K562 (cell line): Measurements from ENCODE around the gene DNAJC12. TPM values are rescaled to one million over a fixed set of nuclear protein-coding genes. Genes with fewer than 3 reads are reported as not detected.

Source experiments
- CEBPG ChIP-seq, 3 experiments: fragments of 200-800 bp in 1 of 3; sonication (Bioruptor generic) in 1 of 3; sonication (generic) in 1 of 3; formaldehyde crosslinking in 1 of 3; IDR thresholded peaks in 2 of 3; conservative IDR thresholded peaks in 1 of 3; 2 replicates each; pipeline versions ENCODE4 v1.6.1 to v1.8.0; 2016 to 2022; ENCODE audit warnings: missing compliant biosample characterization in 2 of 3, missing genetic modification characterization in 2 of 3, mild to moderate bottlenecking in 1 of 3, missing genetic modification reagents in 1 of 3
- GABPA ChIP-seq: fragments of 200-800 bp; sonication (Bioruptor generic); conservative IDR thresholded peaks from 2 replicates; pipeline ENCODE4 v1.6.1; 2016; ENCODE audit warnings: low read depth, missing genetic modification characterization, missing compliant biosample characterization
- ZNF133 ChIP-seq: fragments of 250-450 bp; sonication (Bioruptor Pico); IDR thresholded peaks from 2 replicates; pipeline ENCODE4 v1.4.0; 2020; ENCODE audit warnings: mild to moderate bottlenecking
- ZNF551 ChIP-seq: fragments of 250-450 bp; sonication (Bioruptor Pico); IDR thresholded peaks from 2 replicates; pipeline ENCODE4 v1.5.0; 2021; ENCODE audit warnings: mild to moderate bottlenecking, moderate library complexity
- ZNF589 ChIP-seq: fragments of 200-800 bp; sonication (Bioruptor generic); IDR thresholded peaks from 2 replicates; pipeline ENCODE4 v1.6.1; 2016; ENCODE audit warnings: low read depth, missing genetic modification characterization, missing compliant biosample characterization
- polyA plus RNA-seq, 8 experiments: library from polyadenylated mRNA; depleted of rRNA in 4 of 8; stranded (reverse) in 5 of 8; unstranded in 3 of 8; fragments of >200 nt; fragmentation: Nextera tagmentation in 2 of 8; fragmentation: Illumina TruSeq in 1 of 8; extraction: Ambion mirVana in 2 of 8; extraction: Trizol in 1 of 8; gene quantifications; 2 replicates each; pipeline versions ENCODE4 v1.2.1 to v1.2.3, GENCODE V29; 2011 to 2014; ENCODE audit warnings: inconsistent platforms in 1 of 8, missing spikeins in 1 of 8
- total RNA-seq, 7 experiments: library from RNA; depleted of rRNA in 6 of 7; stranded (reverse); fragments of >200 nt in 6 of 7; fragmentation: Illumina TruSeq in 2 of 7; extraction: Trizol in 2 of 7; gene quantifications; 2 replicates each; pipeline versions ENCODE4 v1.2.1 to v1.2.3, GENCODE V29; 2011 to 2021; ENCODE audit warnings: low replicate concordance in 1 of 7
- TF ChIP-seq, protein P1 (sequence below): sonication (generic); formaldehyde crosslinking; IDR thresholded peaks from 2 replicates; pipeline ENCODE4 v1.8.0; 2023; ENCODE audit warnings: mild to moderate bottlenecking, missing genetic modification reagents
- TF ChIP-seq, protein P2 (sequence below), 2 experiments: fragments of 450-650 bp; IDR thresholded peaks; 2 replicates each; pipeline ENCODE4 v1.6.1; 2018; ENCODE audit warnings: mild to moderate bottlenecking in 2 of 2, low read depth in 1 of 2; ENCODE audit not compliant: partially characterized antibody in 2 of 2
- TF ChIP-seq, protein P3 (sequence below), 2 experiments: IDR thresholded peaks; 2 replicates each; pipeline ENCODE4 v1.6.1; 2011; ENCODE audit warnings: borderline replicate concordance in 1 of 2, control low read depth in 1 of 2, low read depth in 1 of 2, low read length in 1 of 2, mild to moderate bottlenecking in 1 of 2, mixed read lengths in 1 of 2, moderate library complexity in 1 of 2; ENCODE audit not compliant: insufficient read depth in 1 of 2, insufficient read length in 1 of 2, poor library complexity in 1 of 2, severe bottlenecking in 1 of 2; ENCODE audit errors: extremely low read depth in 1 of 2
- TF ChIP-seq, protein P4 (sequence below): sonication (generic); formaldehyde crosslinking; IDR thresholded peaks from 2 replicates; pipeline ENCODE4 v1.8.0; 2022; ENCODE audit warnings: missing genetic modification reagents, mild to moderate bottlenecking, moderate library complexity, borderline replicate concordance

The DNAJC12 gene
- total and polyA plus RNA-seq, 9 of the 15 experiments (the other 6 are each of a cell fraction or from before 2014, with no cell fraction given), result 7.4 to 95.9 (median 68.5) TPM

DNA sequence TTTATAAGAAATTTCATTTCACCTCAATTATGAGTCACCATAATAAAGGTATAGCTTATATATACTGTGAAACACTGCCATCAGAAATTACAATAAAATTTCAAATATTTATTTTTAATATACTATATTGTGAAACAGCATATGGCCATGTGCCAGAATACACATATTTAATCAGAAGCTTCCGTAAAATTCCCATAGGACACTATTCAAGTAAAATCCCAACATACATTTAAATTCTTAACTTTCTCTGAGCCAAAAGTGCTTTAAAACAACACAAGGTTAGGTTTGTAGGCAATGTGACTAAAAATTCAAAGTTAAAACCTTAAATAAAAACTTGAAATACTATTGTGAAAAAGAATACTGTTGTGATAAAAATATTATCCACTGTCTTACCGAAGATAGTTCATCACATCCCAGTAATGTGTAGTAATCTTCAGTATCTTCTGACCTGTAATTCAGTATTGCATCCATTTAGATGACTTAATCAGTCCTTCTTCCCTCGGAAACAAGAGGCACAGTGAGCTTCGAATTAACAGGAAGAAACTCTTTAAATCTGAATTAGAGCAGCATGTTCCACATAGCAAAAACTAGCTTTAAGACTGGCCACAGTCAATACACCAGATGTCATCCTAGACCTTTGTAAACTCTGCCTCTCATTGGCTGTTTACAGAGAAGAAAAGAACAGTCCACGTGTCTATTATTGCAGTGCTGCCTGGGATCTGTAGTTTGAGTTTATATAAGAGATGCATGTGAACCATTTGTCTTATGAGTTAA, at the start of gene DNAJC12 (continued):
- TF ChIP-seq, protein P1, sequence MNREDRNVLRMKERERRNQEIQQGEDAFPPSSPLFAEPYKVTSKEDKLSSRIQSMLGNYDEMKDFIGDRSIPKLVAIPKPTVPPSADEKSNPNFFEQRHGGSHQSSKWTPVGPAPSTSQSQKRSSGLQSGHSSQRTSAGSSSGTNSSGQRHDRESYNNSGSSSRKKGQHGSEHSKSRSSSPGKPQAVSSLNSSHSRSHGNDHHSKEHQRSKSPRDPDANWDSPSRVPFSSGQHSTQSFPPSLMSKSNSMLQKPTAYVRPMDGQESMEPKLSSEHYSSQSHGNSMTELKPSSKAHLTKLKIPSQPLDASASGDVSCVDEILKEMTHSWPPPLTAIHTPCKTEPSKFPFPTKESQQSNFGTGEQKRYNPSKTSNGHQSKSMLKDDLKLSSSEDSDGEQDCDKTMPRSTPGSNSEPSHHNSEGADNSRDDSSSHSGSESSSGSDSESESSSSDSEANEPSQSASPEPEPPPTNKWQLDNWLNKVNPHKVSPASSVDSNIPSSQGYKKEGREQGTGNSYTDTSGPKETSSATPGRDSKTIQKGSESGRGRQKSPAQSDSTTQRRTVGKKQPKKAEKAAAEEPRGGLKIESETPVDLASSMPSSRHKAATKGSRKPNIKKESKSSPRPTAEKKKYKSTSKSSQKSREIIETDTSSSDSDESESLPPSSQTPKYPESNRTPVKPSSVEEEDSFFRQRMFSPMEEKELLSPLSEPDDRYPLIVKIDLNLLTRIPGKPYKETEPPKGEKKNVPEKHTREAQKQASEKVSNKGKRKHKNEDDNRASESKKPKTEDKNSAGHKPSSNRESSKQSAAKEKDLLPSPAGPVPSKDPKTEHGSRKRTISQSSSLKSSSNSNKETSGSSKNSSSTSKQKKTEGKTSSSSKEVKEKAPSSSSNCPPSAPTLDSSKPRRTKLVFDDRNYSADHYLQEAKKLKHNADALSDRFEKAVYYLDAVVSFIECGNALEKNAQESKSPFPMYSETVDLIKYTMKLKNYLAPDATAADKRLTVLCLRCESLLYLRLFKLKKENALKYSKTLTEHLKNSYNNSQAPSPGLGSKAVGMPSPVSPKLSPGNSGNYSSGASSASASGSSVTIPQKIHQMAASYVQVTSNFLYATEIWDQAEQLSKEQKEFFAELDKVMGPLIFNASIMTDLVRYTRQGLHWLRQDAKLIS, result peak; percentile 45; the same call in 1 of the 2 replicates
- 0 out of 2 replicates have a peak, but pooled peaks have one; percentile 36 for TF ChIP-seq ZNF589
- no peak for TF ChIP-seq ZNF551 (CRISPR knock-in tag)
- no peak for TF ChIP-seq CEBPG (CRISPR knock-in tag; IDR thresholded peaks at IDR 0.05)
- peak; percentile 3 to 71; a peak in 3 of 4 replicates for TF ChIP-seq CEBPG (tag; conservative IDR thresholded peaks at IDR 0.05 in 1 of 2, IDR thresholded peaks at IDR 0.05 in 1 of 2)
- TF ChIP-seq, protein P2, sequence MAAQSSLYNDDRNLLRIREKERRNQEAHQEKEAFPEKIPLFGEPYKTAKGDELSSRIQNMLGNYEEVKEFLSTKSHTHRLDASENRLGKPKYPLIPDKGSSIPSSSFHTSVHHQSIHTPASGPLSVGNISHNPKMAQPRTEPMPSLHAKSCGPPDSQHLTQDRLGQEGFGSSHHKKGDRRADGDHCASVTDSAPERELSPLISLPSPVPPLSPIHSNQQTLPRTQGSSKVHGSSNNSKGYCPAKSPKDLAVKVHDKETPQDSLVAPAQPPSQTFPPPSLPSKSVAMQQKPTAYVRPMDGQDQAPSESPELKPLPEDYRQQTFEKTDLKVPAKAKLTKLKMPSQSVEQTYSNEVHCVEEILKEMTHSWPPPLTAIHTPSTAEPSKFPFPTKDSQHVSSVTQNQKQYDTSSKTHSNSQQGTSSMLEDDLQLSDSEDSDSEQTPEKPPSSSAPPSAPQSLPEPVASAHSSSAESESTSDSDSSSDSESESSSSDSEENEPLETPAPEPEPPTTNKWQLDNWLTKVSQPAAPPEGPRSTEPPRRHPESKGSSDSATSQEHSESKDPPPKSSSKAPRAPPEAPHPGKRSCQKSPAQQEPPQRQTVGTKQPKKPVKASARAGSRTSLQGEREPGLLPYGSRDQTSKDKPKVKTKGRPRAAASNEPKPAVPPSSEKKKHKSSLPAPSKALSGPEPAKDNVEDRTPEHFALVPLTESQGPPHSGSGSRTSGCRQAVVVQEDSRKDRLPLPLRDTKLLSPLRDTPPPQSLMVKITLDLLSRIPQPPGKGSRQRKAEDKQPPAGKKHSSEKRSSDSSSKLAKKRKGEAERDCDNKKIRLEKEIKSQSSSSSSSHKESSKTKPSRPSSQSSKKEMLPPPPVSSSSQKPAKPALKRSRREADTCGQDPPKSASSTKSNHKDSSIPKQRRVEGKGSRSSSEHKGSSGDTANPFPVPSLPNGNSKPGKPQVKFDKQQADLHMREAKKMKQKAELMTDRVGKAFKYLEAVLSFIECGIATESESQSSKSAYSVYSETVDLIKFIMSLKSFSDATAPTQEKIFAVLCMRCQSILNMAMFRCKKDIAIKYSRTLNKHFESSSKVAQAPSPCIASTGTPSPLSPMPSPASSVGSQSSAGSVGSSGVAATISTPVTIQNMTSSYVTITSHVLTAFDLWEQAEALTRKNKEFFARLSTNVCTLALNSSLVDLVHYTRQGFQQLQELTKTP (IDR thresholded peaks at IDR 0.05; ENCODE audit: low read depth in 1 of 2, partially characterized antibody in 2 of 2), result peak in 1 of 2 experiments; percentile 82
- TF ChIP-seq, protein P3, sequence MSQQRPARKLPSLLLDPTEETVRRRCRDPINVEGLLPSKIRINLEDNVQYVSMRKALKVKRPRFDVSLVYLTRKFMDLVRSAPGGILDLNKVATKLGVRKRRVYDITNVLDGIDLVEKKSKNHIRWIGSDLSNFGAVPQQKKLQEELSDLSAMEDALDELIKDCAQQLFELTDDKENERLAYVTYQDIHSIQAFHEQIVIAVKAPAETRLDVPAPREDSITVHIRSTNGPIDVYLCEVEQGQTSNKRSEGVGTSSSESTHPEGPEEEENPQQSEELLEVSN (IDR thresholded peaks at IDR 0.05; ENCODE audit: borderline replicate concordance in 1 of 2, extremely low read depth in 1 of 2, insufficient read depth in 1 of 2, insufficient read length in 1 of 2, low read depth in 1 of 2, low read length in 1 of 2, poor library complexity in 1 of 2, severe bottlenecking in 1 of 2), result peak in 1 of 2 experiments; percentile 54
- TF ChIP-seq, protein P4, sequence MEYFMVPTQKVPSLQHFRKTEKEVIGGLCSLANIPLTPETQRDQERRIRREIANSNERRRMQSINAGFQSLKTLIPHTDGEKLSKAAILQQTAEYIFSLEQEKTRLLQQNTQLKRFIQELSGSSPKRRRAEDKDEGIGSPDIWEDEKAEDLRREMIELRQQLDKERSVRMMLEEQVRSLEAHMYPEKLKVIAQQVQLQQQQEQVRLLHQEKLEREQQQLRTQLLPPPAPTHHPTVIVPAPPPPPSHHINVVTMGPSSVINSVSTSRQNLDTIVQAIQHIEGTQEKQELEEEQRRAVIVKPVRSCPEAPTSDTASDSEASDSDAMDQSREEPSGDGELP (CRISPR knock-in tag), result no peak
- 0 out of 2 replicates have a peak, but pooled peaks have one; percentile 31 for TF ChIP-seq GABPA (tag)
- TF ChIP-seq ZNF133 (CRISPR knock-in tag), result no peak
